Left renal cortex interstitium (tissue), 4 donors: ENCODE measurements around the gene VIPR2. TPM values are rescaled to one million over a fixed set of nuclear protein-coding genes. Genes with fewer than 3 reads are reported as not detected.

Experiments used
- DNase-seq, 4 donors: peaks; one replicate each; pipeline ENCODE4 v3.0.0-alpha.2; 2013; ENCODE audit warnings: low read depth in 4 of 4, low spot score in 2 of 4, missing footprints in 1 of 4
- polyA plus RNA-seq, 4 donors: library from polyadenylated mRNA; unstranded; fragments of 120-200 nt; gene quantifications; one replicate each; pipeline ENCODE4 v1.2.1, GENCODE V29; 2013; ENCODE audit not compliant: insufficient read length in 4 of 4

VIPR2 gene
- polyA plus RNA-seq, 4 donors = 2.5 to 3.8 (median 3.7) TPM

- DNase-seq = no peak
Observed at GRCh38 chr7:159050704-159051103, 94.0 kb downstream of the VIPR2 start.

- no peak for DNase-seq
Observed at GRCh38 chr7:159049266-159050025, 95.2 kb downstream of the VIPR2 start.

GRCh38 chr7:159048656-159049055 is 96.0 kb downstream of the VIPR2 start:
- no peak for DNase-seq

- DNase-seq = no peak
Observed at GRCh38 chr7:159047536-159047935, 97.1 kb downstream of the VIPR2 start.

GRCh38 chr7:159046300-159046699 is 98.4 kb downstream of the VIPR2 start:
- no peak for DNase-seq

- DNase-seq = no peak
Observed at GRCh38 chr7:159045839-159046238, 98.8 kb downstream of the VIPR2 start.

- DNase-seq = no peak
Observed at GRCh38 chr7:159042581-159043101, 102.0 kb downstream of the VIPR2 start.

GRCh38 chr7:159042103-159042502 is 102.6 kb downstream of the VIPR2 start:
- no peak for DNase-seq

GRCh38 chr7:159040912-159041711 is 103.6 kb downstream of the VIPR2 start:
- no peak for DNase-seq

GRCh38 chr7:159040146-159040545 is 104.5 kb downstream of the VIPR2 start:
- no peak for DNase-seq

GRCh38 chr7:159039716-159040115 is 105.0 kb downstream of the VIPR2 start:
- DNase-seq = no peak

- no peak for DNase-seq
Observed at GRCh38 chr7:159038066-159038465, 106.6 kb downstream of the VIPR2 start.

GRCh38 chr7:159036916-159037605 is 107.6 kb downstream of the VIPR2 start:
- no peak for DNase-seq

- no peak for DNase-seq
Observed at GRCh38 chr7:159035571-159036073, 109.0 kb downstream of the VIPR2 start.

GRCh38 chr7:159034988-159035387 is 109.7 kb downstream of the VIPR2 start:
- no peak for DNase-seq

GRCh38 chr7:159034394-159034793 is 110.3 kb downstream of the VIPR2 start:
- no peak for DNase-seq

- no peak for DNase-seq
Observed at GRCh38 chr7:159033956-159034355, 110.7 kb downstream of the VIPR2 start.

GRCh38 chr7:159033473-159033825 is 111.2 kb downstream of the VIPR2 start:
- no peak for DNase-seq

- DNase-seq = no peak
Observed at GRCh38 chr7:159032753-159033472, 111.8 kb downstream of the VIPR2 start.

- DNase-seq = no peak
Observed at GRCh38 chr7:159032322-159032721, 112.3 kb downstream of the VIPR2 start.
